Measurements from ENCODE around the gene BPIFB3.
"Not testable (repeated sequence)": the region's sequence is repeated elsewhere in the genome, so short reads cannot be mapped to it uniquely, and the experiment has no call there.

BPIFB3 gene

DNA sequence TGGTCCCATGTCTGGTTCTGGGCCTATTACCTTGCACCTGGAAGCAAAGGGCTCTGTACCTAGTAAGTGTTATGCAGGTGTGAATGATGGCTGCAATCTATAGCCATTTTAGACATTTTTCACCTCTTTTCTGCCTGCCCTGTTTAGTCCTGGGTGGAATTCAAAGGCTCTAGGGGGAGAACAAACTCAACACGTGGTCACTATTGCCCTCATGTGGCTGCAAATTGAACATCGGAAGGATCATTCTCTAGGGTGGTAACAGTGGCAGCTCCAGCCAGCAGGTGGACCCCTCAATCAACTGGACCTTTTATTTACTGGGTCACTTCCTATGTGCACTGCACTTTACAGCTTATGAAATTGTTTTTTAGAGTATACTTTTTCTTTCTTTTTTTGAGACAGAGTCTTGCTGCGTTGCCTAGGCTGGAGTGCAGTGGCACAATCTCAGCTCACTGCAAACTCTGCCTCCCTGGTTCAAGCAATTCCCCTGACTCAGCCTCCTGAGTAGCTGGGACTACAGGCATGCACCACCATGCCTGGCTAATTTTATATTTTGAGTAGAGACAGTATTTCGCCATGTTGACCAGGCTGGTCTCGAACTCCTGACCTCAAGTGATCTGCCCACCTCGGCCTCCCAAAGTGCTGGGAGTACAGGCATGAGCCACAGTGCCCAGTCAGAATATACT, 42.3 kb downstream of the BPIFB3 start:
- H3K79me2 ChIP-seq; H3K27ac ChIP-seq; H3K9ac ChIP-seq; H3K36me3 ChIP-seq (ENCODE audit: control insufficient read depth, insufficient read depth, low read length); H3K9me3 ChIP-seq (ENCODE audit: control insufficient read depth, low read length); H3K4me2 ChIP-seq (ENCODE audit: low read length); H2AFZ ChIP-seq; H3K27me3 ChIP-seq (ENCODE audit: control insufficient read depth, insufficient read depth, low read length); H3K4me1 ChIP-seq; H3K4me3 ChIP-seq (ENCODE audit: low read depth, low read length): not testable (repeated sequence)
- peak; percentile 63 for TF ChIP-seq CTCF (IDR thresholded peaks at IDR 0.05)

GRCh38 chr20:33097001-33097400, 43.3 kb downstream of the BPIFB3 start:
- no peaks in the 10 kb centered on the region for H3K36me3 ChIP-seq (ENCODE audit: control insufficient read depth, insufficient read depth, low read length)
- H3K4me3 ChIP-seq (ENCODE audit: low read depth, low read length) = no peak overlapping the region
- H3K27ac ChIP-seq = no peak overlapping the region
- H3K9me3 ChIP-seq (ENCODE audit: control insufficient read depth, low read length) = no peaks in the 10 kb centered on the region
- H2AFZ ChIP-seq = no peak overlapping the region
- no peaks in the 10 kb centered on the region for H3K27me3 ChIP-seq (ENCODE audit: control insufficient read depth, insufficient read depth, low read length)
- no peak overlapping the region for H3K9ac ChIP-seq
- no peak for TF ChIP-seq CTCF (IDR thresholded peaks at IDR 0.05)
- no peak overlapping the region for H3K4me2 ChIP-seq (ENCODE audit: low read length)
- no peaks in the 10 kb centered on the region for H3K79me2 ChIP-seq
- H3K4me1 ChIP-seq = no peaks in the 10 kb centered on the region

DNA sequence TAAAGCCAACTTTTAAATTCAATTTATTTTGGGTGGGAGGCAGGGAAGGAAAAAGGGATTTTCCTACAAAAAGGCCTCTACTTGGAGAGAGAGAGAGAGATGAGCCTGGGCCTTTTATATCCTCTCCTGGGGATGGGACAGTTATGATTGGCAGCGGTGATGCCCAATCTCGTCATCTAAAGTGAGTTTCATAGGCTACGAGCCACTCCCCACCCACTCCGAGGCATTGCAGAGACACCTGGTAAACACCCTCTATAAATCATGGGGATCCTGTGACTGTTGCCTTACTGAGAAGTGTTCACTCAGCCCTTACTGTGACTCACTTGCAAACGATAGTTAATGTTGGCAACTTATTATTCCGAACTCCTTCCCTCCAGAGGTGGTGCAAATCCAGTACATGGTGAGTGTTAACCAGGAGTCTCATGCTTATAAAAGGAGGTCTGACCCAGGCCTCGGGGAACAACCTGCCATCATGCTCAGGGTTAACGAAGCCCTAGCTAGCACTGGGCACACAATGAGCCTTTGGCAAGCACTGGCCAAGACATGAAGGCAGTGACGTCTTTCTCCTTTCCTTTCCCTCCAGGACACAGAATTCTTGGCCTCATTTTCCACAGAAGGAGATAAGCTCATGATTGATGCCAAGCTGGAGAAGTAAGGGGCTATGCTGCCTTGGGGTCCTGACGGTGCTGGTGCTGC, 46.3 kb downstream of the BPIFB3 start:
- no peak overlapping the region for H3K4me3 ChIP-seq (ENCODE audit: low read depth, low read length)
- no peak for TF ChIP-seq CTCF (IDR thresholded peaks at IDR 0.05)
- H3K27me3 ChIP-seq (ENCODE audit: control insufficient read depth, insufficient read depth, low read length) = no peaks in the 10 kb centered on the region
- H2AFZ ChIP-seq = no peak overlapping the region
- no peak overlapping the region for H3K27ac ChIP-seq
- H3K9me3 ChIP-seq (ENCODE audit: control insufficient read depth, low read length) = no peaks in the 10 kb centered on the region
- H3K79me2 ChIP-seq = no peaks in the 10 kb centered on the region
- H3K4me2 ChIP-seq (ENCODE audit: low read length) = no peak overlapping the region
- H3K4me1 ChIP-seq = no peaks in the 10 kb centered on the region
- H3K9ac ChIP-seq = no peak overlapping the region
- H3K36me3 ChIP-seq (ENCODE audit: control insufficient read depth, insufficient read depth, low read length) = no peaks in the 10 kb centered on the region

DNA sequence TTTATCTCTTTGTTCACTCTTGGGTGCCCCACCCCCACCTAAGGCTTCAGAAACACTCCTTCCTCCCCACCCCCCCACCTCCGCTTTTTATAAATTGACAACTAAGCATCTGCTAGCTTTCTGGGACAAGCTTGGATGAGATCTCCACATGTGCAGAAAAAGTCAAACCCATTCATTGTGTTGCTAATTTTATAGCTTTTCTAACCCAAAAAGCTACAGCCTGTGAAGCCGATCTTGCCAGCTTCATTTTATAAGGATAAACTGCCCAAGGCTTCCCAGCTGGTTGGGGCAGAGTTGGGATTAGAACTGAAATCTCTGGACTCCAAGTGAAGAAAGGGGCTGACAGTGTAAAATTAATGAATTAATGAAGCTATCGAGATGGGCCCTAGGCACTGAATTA, 49.9 kb downstream of the BPIFB3 start:
- Histone ChIP-seq H3K27me3 (ENCODE audit: control insufficient read depth, insufficient read depth, low read length) (no peaks in the 10 kb centered on the region), H3K4me3 (ENCODE audit: low read depth, low read length) (no peak overlapping the region), H3K36me3 (ENCODE audit: control insufficient read depth, insufficient read depth, low read length) (no peaks in the 10 kb centered on the region), H3K9me3 (ENCODE audit: control insufficient read depth, low read length) (no peaks in the 10 kb centered on the region), H2AFZ (no peak overlapping the region), H3K4me1 (no peaks in the 10 kb centered on the region), H3K27ac (no peak overlapping the region), H3K9ac (no peak overlapping the region), H3K4me2 (ENCODE audit: low read length) (no peak overlapping the region), H3K79me2 (no peaks in the 10 kb centered on the region)
- TF ChIP-seq CTCF (IDR thresholded peaks at IDR 0.05) = no peak

DNA sequence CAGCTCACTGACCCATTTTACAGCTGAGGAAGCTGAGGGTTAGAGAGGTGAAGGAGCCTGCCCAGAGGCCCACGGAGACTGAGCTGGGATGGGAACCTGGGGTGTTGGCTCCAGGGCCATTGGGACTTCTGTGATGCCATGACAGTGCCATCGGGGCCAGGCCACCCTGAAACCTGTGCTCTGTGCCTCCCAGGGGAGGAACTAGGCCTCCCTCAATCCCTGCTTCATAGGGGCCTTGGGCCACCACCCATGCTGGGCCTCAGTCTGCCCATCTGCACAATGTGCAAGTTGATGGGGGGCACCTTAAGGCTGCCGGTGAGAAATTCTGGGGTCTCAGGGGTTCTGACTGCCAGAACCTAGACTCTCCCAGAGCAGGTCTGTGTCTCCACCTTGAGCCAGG, 50.6 kb downstream of the BPIFB3 start:
- Histone ChIP-seq H3K4me2 (ENCODE audit: low read length) (no peak overlapping the region), H3K27me3 (ENCODE audit: control insufficient read depth, insufficient read depth, low read length) (no peaks in the 10 kb centered on the region), H3K4me3 (ENCODE audit: low read depth, low read length) (no peak overlapping the region), H3K9ac (no peak overlapping the region), H3K27ac (no peak overlapping the region), H3K9me3 (ENCODE audit: control insufficient read depth, low read length) (no peaks in the 10 kb centered on the region), H2AFZ (no peak overlapping the region), H3K4me1 (no peaks in the 10 kb centered on the region), H3K79me2 (no peaks in the 10 kb centered on the region), H3K36me3 (ENCODE audit: control insufficient read depth, insufficient read depth, low read length) (no peaks in the 10 kb centered on the region)
- TF ChIP-seq CTCF (IDR thresholded peaks at IDR 0.05) = no peak
